IMR-90 (cell line): ENCODE measurements around the gene PGA4. TPM values are rescaled to one million over a fixed set of nuclear protein-coding genes. Genes with fewer than 3 reads are reported as not detected.

ENCODE experiments used
- ATAC-seq: fragments of 200-7000 bp; cut with Tn5 transposase; 2 replicates; pipeline ENCODE4 v1.9.1; 2020; ENCODE audit warnings: low read depth, mild to moderate bottlenecking, moderate library complexity
- BruUV-seq: library from RNA; stranded (reverse); fragments of 400-500 nt; replicated peaks from 2 replicates; lab custom pipeline; 2021; lab: Mats Ljungman, UMichigan
- CTCF ChIA-PET: fragments of 300-600 bp; formaldehyde crosslinking; extraction: SDS; loops from one replicate; lab custom pipeline; 2021; ENCODE audit warnings: antibody characterized with exemption; lab: Yijun Ruan, JAX
- POLR2A ChIA-PET: fragments of 300-600 bp; sonication (Branson Sonifier 250); formaldehyde crosslinking; loops from one replicate; lab custom pipeline; 2022; ENCODE audit warnings: antibody characterized with exemption; ENCODE audit not compliant: unreplicated experiment; lab: Charles Lee
- DNase-seq: peaks from one replicate; pipeline ENCODE4 v3.0.0; 2013
- H2AFZ ChIP-seq: replicated peaks from 2 replicates; pipeline ENCODE3; 2013; ENCODE audit warnings: low read length, mild to moderate bottlenecking; ENCODE audit not compliant: poor library complexity
- H2AK5ac ChIP-seq: 2 replicates; pipeline ENCODE4 v1.6.1; 2013; ENCODE audit warnings: low read depth, low read length, inconsistent platforms
- H2AK9ac ChIP-seq: replicated peaks from 2 replicates; pipeline ENCODE3; 2013; ENCODE audit warnings: mild to moderate bottlenecking, low read depth, low read length, moderate library complexity; ENCODE audit not compliant: poor library complexity
- H2BK120ac ChIP-seq: 2 replicates; pipeline ENCODE4 v1.6.1; 2013; ENCODE audit warnings: low read depth, low read length, inconsistent platforms
- H2BK15ac ChIP-seq: 3 replicates; pipeline ENCODE4 v1.6.1; 2013; ENCODE audit warnings: low read depth, low read length, inconsistent platforms
- H2BK20ac ChIP-seq: 2 replicates; pipeline ENCODE4 v1.6.1; 2013; ENCODE audit warnings: low read depth, mild to moderate bottlenecking, inconsistent platforms, low read length, moderate library complexity
- H2BK5ac ChIP-seq: 2 replicates; pipeline ENCODE4 v1.6.1; 2013; ENCODE audit warnings: mild to moderate bottlenecking, low read depth, low read length, inconsistent platforms; ENCODE audit not compliant: poor library complexity, severe bottlenecking
- H3K14ac ChIP-seq: replicated peaks from 2 replicates; pipeline ENCODE4 v1.6.1; 2013; ENCODE audit warnings: low read depth, low read length, inconsistent platforms
- H3K18ac ChIP-seq: 2 replicates; pipeline ENCODE4 v1.6.1; 2013; ENCODE audit warnings: low read depth, low read length, control low read depth
- H3K23ac ChIP-seq: 2 replicates; pipeline ENCODE4 v1.6.1; 2013; ENCODE audit warnings: low read depth, low read length, inconsistent platforms
- H3K27ac ChIP-seq: 2 replicates; pipeline ENCODE4 v1.5.1; 2013; ENCODE audit warnings: mild to moderate bottlenecking, control low read depth, low read length; ENCODE audit not compliant: insufficient read depth
- H3K27me3 ChIP-seq: 2 replicates; pipeline ENCODE4 v1.6.1; 2013; ENCODE audit warnings: low read length; ENCODE audit not compliant: control insufficient read depth, insufficient read depth
- H3K36me3 ChIP-seq: 2 replicates; pipeline ENCODE4 v1.6.1; 2013; ENCODE audit warnings: low read length, mixed read lengths; ENCODE audit not compliant: control insufficient read depth, insufficient read depth
- H3K4ac ChIP-seq: 2 replicates; pipeline ENCODE4 v1.6.1; 2013; ENCODE audit warnings: low read depth, low read length, inconsistent platforms
- H3K4me1 ChIP-seq: 2 replicates; pipeline ENCODE4 v1.6.1; 2013; ENCODE audit warnings: low read length, mixed read lengths; ENCODE audit not compliant: control insufficient read depth, insufficient read depth
- H3K4me2 ChIP-seq: 2 replicates; pipeline ENCODE4 v1.6.1; 2013; ENCODE audit warnings: low read depth, mild to moderate bottlenecking, control low read depth, low read length, moderate library complexity
- H3K4me3 ChIP-seq: 2 replicates; pipeline ENCODE4 v1.5.1; 2013; ENCODE audit warnings: low read depth, mild to moderate bottlenecking, control low read depth, low read length, moderate library complexity; ENCODE audit not compliant: insufficient read depth
- H3K56ac ChIP-seq: 2 replicates; pipeline ENCODE4 v1.6.1; 2013; ENCODE audit warnings: low read length, inconsistent platforms; ENCODE audit not compliant: insufficient read depth; ENCODE audit errors: extremely low read depth
- H3K79me1 ChIP-seq, 2 experiments: 2 replicates each; pipeline ENCODE4 v1.6.1; 2013; ENCODE audit warnings: low read length in 2 of 2, inconsistent platforms in 1 of 2, low read depth in 1 of 2
- H3K9ac ChIP-seq: 2 replicates; pipeline ENCODE4 v1.6.1; 2013; ENCODE audit warnings: low read depth, low read length, control low read depth
- H3K9me1 ChIP-seq: 2 replicates; pipeline ENCODE4 v1.6.1; 2013; ENCODE audit warnings: low read length, inconsistent platforms; ENCODE audit not compliant: insufficient read depth
- H3K9me3 ChIP-seq: 2 replicates; pipeline ENCODE4 v1.6.1; 2013; ENCODE audit warnings: low read length; ENCODE audit not compliant: control insufficient read depth, insufficient read depth
- H4K20me1 ChIP-seq: 2 replicates; pipeline ENCODE4 v1.6.1; 2013; ENCODE audit warnings: low read length, inconsistent platforms; ENCODE audit not compliant: insufficient read depth
- H4K5ac ChIP-seq: 2 replicates; pipeline ENCODE4 v1.6.1; 2013; ENCODE audit warnings: mild to moderate bottlenecking, low read depth, low read length, control low read depth
- H4K8ac ChIP-seq, 2 experiments: 2 replicates each; pipeline ENCODE4 v1.6.1; 2013; ENCODE audit warnings: low read depth in 2 of 2, low read length in 2 of 2, control low read depth in 1 of 2, inconsistent platforms in 1 of 2
- H4K91ac ChIP-seq: 2 replicates; pipeline ENCODE4 v1.6.1; 2013; ENCODE audit warnings: low read depth, low read length, inconsistent platforms; ENCODE audit not compliant: insufficient read depth
- BHLHE40 ChIP-seq: fragments of 150-350 bp; IDR thresholded peaks from 2 replicates; pipeline ENCODE4 v1.6.1; 2016; ENCODE audit warnings: mild to moderate bottlenecking, low read depth, low read length
- ELK1 ChIP-seq: fragments of 150-350 bp; IDR thresholded peaks from 2 replicates; pipeline ENCODE4 v1.6.1; 2016; ENCODE audit warnings: low read depth, mild to moderate bottlenecking, low read length, moderate library complexity, borderline replicate concordance
- FOS ChIP-seq: fragments of 150-350 bp; IDR thresholded peaks from 2 replicates; pipeline ENCODE4 v1.6.1; 2016; ENCODE audit warnings: low read depth, low read length
- MAFK ChIP-seq: IDR thresholded peaks from 2 replicates; pipeline ENCODE4 v1.6.1; 2012; ENCODE audit warnings: low read depth, low read length, improper control_type of control experiment
- MAZ ChIP-seq: IDR thresholded peaks from 2 replicates; pipeline ENCODE4 v1.6.1; 2012; ENCODE audit warnings: low read depth, mild to moderate bottlenecking, low read length, improper control_type of control experiment, moderate library complexity, borderline replicate concordance
- POLR2A ChIP-seq: IDR thresholded peaks from 2 replicates; pipeline ENCODE4 v1.6.1; 2012; ENCODE audit warnings: mild to moderate bottlenecking, low read depth, low read length
- RAD21 ChIP-seq: IDR thresholded peaks from 2 replicates; pipeline ENCODE4 v1.6.1; 2012; ENCODE audit warnings: low read length, improper control_type of control experiment
- RCOR1 ChIP-seq: IDR thresholded peaks from 2 replicates; pipeline ENCODE4 v1.6.1; 2012; ENCODE audit warnings: mild to moderate bottlenecking, low read length, improper control_type of control experiment; ENCODE audit not compliant: insufficient replicate concordance
- RFX5 ChIP-seq: IDR thresholded peaks from 2 replicates; pipeline ENCODE4 v1.8.0; 2012; ENCODE audit warnings: low read depth, mild to moderate bottlenecking, low read length, moderate library complexity
- SMC3 ChIP-seq: fragments of 150-350 bp; IDR thresholded peaks from 2 replicates; pipeline ENCODE4 v1.6.1; 2016; ENCODE audit warnings: low read depth, mild to moderate bottlenecking, antibody characterized with exemption, low read length, moderate library complexity
- WGBS, 2 experiments: methylation state at CpG; one replicate each; pipeline versions ENCODE4 v1.1.5 to v1.1.7; 2013; ENCODE audit warnings: missing lambda C conversion rate in 2 of 2; ENCODE audit not compliant: insufficient read length in 1 of 2; ENCODE audit errors: extremely low coverage in 2 of 2; 5-methylcytosine and 5-hydroxymethylcytosine counted together
- dilution Hi-C: fragments of 300-500 bp; cut with HindIII; formaldehyde crosslinking; loops from one replicate; pipeline ENCODE4 v1.14.3; 2018; ENCODE audit warnings: low sequenced_read_pairs; ENCODE audit not compliant: unreplicated experiment
- in situ Hi-C: fragments of 300-500 bp; cut with MboI; formaldehyde crosslinking; loops from 3 replicates; pipeline ENCODE4 v1.14.3; 2019; ENCODE audit warnings: low sequenced_read_pairs, inconsistent platforms, mixed read lengths
- intact Hi-C: fragments of 100-400 bp; cut with micrococcal nuclease; formaldehyde crosslinking; loops from 2 replicates; pipeline ENCODE4 v1.10.0; 2022
- polyA plus RNA-seq, 3 experiments: library from polyadenylated mRNA; depleted of rRNA; stranded (reverse); fragments of >200 nt; gene quantifications; 2 replicates each; pipeline ENCODE4 v1.2.3, GENCODE V29; 2012; ENCODE audit warnings: low replicate concordance in 1 of 3
- total RNA-seq: library from RNA; depleted of rRNA; stranded (reverse); fragments of >200 nt; gene quantifications from 2 replicates; pipeline ENCODE4 v1.2.3, GENCODE V29; 2012

PGA4 gene
- total and polyA plus RNA-seq, 2 of the 4 experiments (the other 2 are of a cell fraction): not detected

DNA sequence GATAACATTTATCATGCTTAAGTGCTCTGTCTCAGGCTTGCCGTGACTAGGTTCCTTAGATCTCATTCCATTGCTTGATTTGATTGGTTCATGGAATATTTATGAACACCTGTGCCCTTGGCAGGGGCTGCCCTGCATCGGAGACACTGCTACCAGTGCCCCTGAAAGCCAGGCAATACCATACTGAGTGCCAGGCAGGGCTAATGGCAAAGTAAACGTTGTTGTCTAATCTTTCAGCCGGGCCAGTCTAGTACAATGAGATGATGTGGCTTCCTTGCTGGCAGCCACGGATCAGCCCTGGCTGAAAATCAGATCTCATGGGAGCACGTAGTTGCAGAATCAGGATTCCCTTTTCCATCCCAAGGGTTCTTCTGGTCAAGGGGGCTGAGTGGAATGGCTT is 23.8 kb upstream of the PGA4 start:
- Histone ChIP-seq H2BK120ac (no peak overlapping the region), H2AFZ (no peak overlapping the region), H3K36me3 (no peaks in the 10 kb centered on the region), H4K8ac (no peak overlapping the region), H2AK9ac (no peak overlapping the region), H3K9me3 (peaks cover 8% of the 10 kb centered on the region), H3K18ac (no peak overlapping the region), H3K9me1 (no peaks in the 10 kb centered on the region), H2BK20ac (no peak overlapping the region), H4K20me1 (no peaks in the 10 kb centered on the region), H3K27me3 (peaks cover 33% of the 10 kb centered on the region), H3K23ac (no peak overlapping the region), H3K14ac (no peak overlapping the region), H4K5ac (no peak overlapping the region), H3K4me2 (no peak overlapping the region), H2AK5ac (no peak overlapping the region), H3K27ac (no peak overlapping the region), H2BK15ac (no peak overlapping the region), H3K79me1 (no peaks in the 10 kb centered on the region), H3K4me1 (no peaks in the 10 kb centered on the region), H3K56ac (no peak overlapping the region), H4K91ac (no peak overlapping the region), H2BK5ac (no peak overlapping the region), H3K4ac (no peak overlapping the region), H3K4me3 (no peak overlapping the region), H3K9ac (no peak overlapping the region)
- WGBS, 2 experiments: 55% methylated on average over 3 of the region's 6 CpGs; no CpG with 5 or more reads in 1 of the 2 experiments
- dilution Hi-C loops (no loop called here), in situ Hi-C loops (no loop called here), intact Hi-C loops (no loop called here)
- TF ChIP-seq ELK1 (no peak), RCOR1 (no peak), POLR2A (no peak), MAFK (no peak), FOS (no peak), BHLHE40 (no peak), RFX5 (no peak), SMC3 (no peak), MAZ (no peak), RAD21 (no peak)
- no peak for ATAC-seq
- ChIA-PET POLR2A (no interaction called here), CTCF (no interaction called here)
- no peak for DNase-seq
- BruUV-seq: no TSS peak
